Activated CD4-positive, alpha-beta memory T cell treated with anti-CD3 and anti-CD28 coated beads, Interleukin-2, amount 10 ng/mL, durations not matched to agents 7 days and 5 days (primary cell): Measurements from ENCODE around the gene LCLAT1. TPM values are rescaled to one million over a fixed set of nuclear protein-coding genes. Genes with fewer than 3 reads are reported as not detected.

Source experiments
- CTCF ChIA-PET: fragments of 350-600 bp; sonication (Branson Sonifier 250); formaldehyde crosslinking; loops from one replicate; lab custom pipeline; 2021; ENCODE audit warnings: antibody characterized with exemption, inconsistent platforms; lab: Charles Lee
- POLR2A ChIA-PET: fragments of 350-600 bp; sonication (Branson Sonifier 250); formaldehyde crosslinking; loops from one replicate; lab custom pipeline; 2021; ENCODE audit warnings: antibody characterized with exemption; lab: Charles Lee
- DNase-seq: peaks from one replicate; pipeline ENCODE4 v3.0.0-alpha.2; 2020
- H3K27ac Mint-ChIP-seq: one replicate; pipeline ENCODE4 v1.8.0; 2021; ENCODE audit warnings: mild to moderate bottlenecking, mixed read lengths
- H3K27me3 Mint-ChIP-seq: one replicate; pipeline ENCODE4 v1.8.0; 2021; ENCODE audit warnings: mixed read lengths
- H3K36me3 Mint-ChIP-seq: one replicate; pipeline ENCODE4 v1.8.0; 2021; ENCODE audit warnings: low read depth, mixed read lengths
- H3K4me1 Mint-ChIP-seq: one replicate; pipeline ENCODE4 v1.8.0; 2021; ENCODE audit warnings: mixed read lengths
- H3K4me3 Mint-ChIP-seq: one replicate; pipeline ENCODE4 v1.8.0; 2021; ENCODE audit warnings: mild to moderate bottlenecking, mixed read lengths
- H3K9me3 Mint-ChIP-seq: one replicate; pipeline ENCODE4 v1.8.0; 2021; ENCODE audit warnings: mixed read lengths
- total RNA-seq, 2 experiments: library from RNA; stranded (reverse); gene quantifications; one replicate each; pipeline ENCODE4 v1.2.3, GENCODE V29; 2021

The LCLAT1 gene
- total RNA-seq, 2 experiments from 2014 or later = 17.0 to 17.6 TPM

DNA sequence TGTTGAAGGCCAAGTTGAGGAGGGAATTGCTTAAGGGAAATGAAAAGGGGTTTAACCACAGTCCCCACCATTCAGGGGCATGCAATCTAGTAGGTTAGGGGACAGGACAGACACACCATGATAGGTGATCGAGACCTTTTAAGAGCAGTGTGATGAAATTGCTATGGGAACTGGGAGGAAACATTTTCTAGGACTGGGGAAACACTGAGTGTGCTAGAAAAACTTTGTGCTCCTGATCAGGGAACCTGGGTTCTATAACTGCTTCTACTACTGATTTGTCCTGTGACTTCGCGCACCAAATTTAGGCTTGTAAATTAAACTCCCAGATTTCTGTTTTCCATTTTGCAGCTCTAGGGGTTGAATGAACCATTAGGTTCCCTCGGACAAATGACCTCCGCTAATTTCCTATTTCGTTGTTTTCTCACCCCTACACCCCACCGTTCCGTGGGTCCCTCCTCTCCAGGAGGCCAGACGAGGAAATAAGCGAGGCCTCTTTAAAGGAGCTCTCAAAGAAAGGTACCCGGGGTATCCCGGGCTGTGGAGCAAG is 371 bp upstream of the LCLAT1 start:
- POLR2A ChIA-PET = interaction anchor here (0.6 to 4.0 kb wide), 16 partner anchors 9 to 300 kb away, joined by 3 to 44 read pairs (median 6); partner anchors contain the start of genes LBH and YPEL5
- H3K36me3 Mint-ChIP-seq = peaks cover 3% of the 10 kb centered on the region
- DNase-seq = no peak

GRCh38 chr2:30448308-30448707 is 1.3 kb downstream of the LCLAT1 start:
- H3K27me3 Mint-ChIP-seq = no peaks in the 10 kb centered on the region
- peaks cover 22% of the 10 kb centered on the region for H3K4me1 Mint-ChIP-seq
- POLR2A ChIA-PET = interaction anchor here (1.1 to 4.0 kb wide), 9 partner anchors 8 to 302 kb away, joined by 3 to 44 read pairs (median 14); partner anchors contain the start of genes LBH and YPEL5
- peaks cover 3% of the 10 kb centered on the region for H3K36me3 Mint-ChIP-seq
- no peak overlapping the region for H3K27ac Mint-ChIP-seq
- CTCF ChIA-PET = interaction anchor here (0.7 to 2.7 kb wide), 10 partner anchors 12 to 301 kb away, joined by 3 to 8 read pairs (median 3); partner anchors contain the start of gene YPEL5
- DNase-seq = no peak
- no peaks in the 10 kb centered on the region for H3K9me3 Mint-ChIP-seq
- peak overlapping the region; percentile 92 for H3K4me3 Mint-ChIP-seq

More for the DNA sequence above, 371 bp upstream of the LCLAT1 start:
- H3K4me3 Mint-ChIP-seq = peak overlapping the region; percentile 92
- H3K4me1 Mint-ChIP-seq = peaks cover 22% of the 10 kb centered on the region
- peak overlapping the region; percentile 88 for H3K27ac Mint-ChIP-seq
- no peaks in the 10 kb centered on the region for H3K9me3 Mint-ChIP-seq
- no peaks in the 10 kb centered on the region for H3K27me3 Mint-ChIP-seq
- CTCF ChIA-PET = interaction anchor here (0.6 to 2.7 kb wide), 10 partner anchors 15 to 282 kb away, joined by 3 to 9 read pairs (median 4); no protein-coding TSS in a partner anchor

GRCh38 chr2:30448866-30449265 is 1.8 kb downstream of the LCLAT1 start:
- H3K27ac Mint-ChIP-seq = no peak overlapping the region
- H3K27me3 Mint-ChIP-seq = no peaks in the 10 kb centered on the region
- CTCF ChIA-PET = interaction anchor here (1.1 to 2.0 kb wide), 2 partner anchors 15 to 214 kb away, joined by 3 to 7 read pairs; no protein-coding TSS in a partner anchor
- H3K4me3 Mint-ChIP-seq = peak overlapping the region; percentile 92
- POLR2A ChIA-PET = interaction anchor here (2.6 to 4.0 kb wide), 3 partner anchors 12 to 217 kb away, joined by 11 to 44 read pairs (median 14); partner anchors contain the start of gene LBH
- no peak for DNase-seq
- H3K4me1 Mint-ChIP-seq = peaks cover 22% of the 10 kb centered on the region
- H3K9me3 Mint-ChIP-seq = no peaks in the 10 kb centered on the region
- H3K36me3 Mint-ChIP-seq = peaks cover 3% of the 10 kb centered on the region

DNA sequence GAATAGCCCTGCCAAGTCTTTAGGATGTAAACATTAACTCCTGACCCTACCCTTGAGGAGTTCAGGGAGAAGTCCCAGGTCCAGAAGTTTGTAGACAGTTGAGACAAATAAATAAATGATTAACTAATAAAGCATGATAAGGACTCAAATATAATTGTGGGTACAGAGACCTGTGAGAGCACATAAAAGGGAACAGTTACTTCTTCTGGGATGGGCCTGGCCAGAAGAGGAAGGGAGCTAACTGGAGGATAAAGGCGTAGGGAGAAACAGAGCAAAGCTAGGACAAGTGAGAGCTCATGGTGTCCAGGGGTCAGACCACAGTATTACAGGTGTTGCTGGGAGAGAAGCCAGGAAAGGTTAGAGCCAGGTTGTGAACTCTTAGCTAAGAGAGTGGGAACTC is 3.0 kb downstream of the LCLAT1 start:
- Mint-ChIP-seq H3K36me3 (peaks cover 3% of the 10 kb centered on the region), H3K27ac (no peak overlapping the region), H3K27me3 (no peaks in the 10 kb centered on the region), H3K9me3 (no peaks in the 10 kb centered on the region), H3K4me1 (peaks cover 22% of the 10 kb centered on the region), H3K4me3 (no peak overlapping the region)
- no peak for DNase-seq
- ChIA-PET POLR2A (no interaction called here), CTCF (interaction anchor here (0.7 to 0.8 kb wide), 2 partner anchors 285 to 292 kb away, joined by 3 to 4 read pairs; no protein-coding TSS in a partner anchor)

DNA sequence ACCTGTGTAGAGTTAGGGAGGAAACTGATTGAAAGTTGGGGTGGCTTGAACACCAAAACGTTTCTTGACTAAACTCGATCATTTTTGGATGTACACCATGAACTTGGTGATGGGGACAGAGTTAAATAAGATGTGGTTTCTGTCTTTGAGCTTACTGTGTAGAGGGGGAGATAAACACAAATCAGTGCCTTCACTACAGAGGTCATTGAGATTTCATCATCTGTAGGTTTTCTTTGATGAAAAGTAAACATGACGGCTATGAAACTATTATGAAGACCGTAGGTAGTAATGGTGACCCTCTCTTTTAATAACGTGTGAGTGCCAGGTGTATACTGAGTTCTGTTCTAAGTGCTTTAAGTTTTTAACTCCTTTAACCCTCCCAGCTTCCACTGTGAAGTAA is 6.5 kb downstream of the LCLAT1 start:
- no peaks in the 10 kb centered on the region for H3K27me3 Mint-ChIP-seq
- ChIA-PET POLR2A (no interaction called here), CTCF (interaction anchor here (1.1 kb wide), 1 partner anchor 89 kb away, joined by 3 read pairs; no protein-coding TSS in a partner anchor)
- peaks cover 3% of the 10 kb centered on the region for H3K36me3 Mint-ChIP-seq
- no peaks in the 10 kb centered on the region for H3K9me3 Mint-ChIP-seq
- peaks cover 10% of the 10 kb centered on the region for H3K4me1 Mint-ChIP-seq
- H3K27ac Mint-ChIP-seq = no peak overlapping the region
- DNase-seq = no peak
- no peak overlapping the region for H3K4me3 Mint-ChIP-seq

DNA sequence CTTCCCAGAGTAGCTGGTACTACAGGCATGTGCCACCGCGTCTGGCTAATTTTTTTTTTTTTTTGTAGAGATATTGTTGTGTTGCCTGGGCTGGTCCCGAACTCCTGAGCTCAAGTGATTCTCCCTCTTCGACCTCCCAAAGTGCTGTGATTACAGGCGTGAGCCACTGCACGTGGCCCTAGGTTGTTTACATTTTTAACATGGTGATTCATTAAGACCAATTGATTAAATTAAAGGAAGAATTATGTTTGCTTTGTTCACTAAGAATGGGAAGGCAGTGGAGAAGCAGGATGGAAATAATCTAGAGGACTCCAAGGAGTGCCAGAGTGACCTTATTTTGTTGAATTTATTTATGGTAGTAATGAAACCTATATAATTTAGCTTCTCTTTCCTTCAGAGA is 7.5 kb downstream of the LCLAT1 start:
- peaks cover 6% of the 10 kb centered on the region for H3K36me3 Mint-ChIP-seq
- H3K27ac Mint-ChIP-seq = no peak overlapping the region
- H3K4me1 Mint-ChIP-seq = peaks cover 6% of the 10 kb centered on the region
- no peaks in the 10 kb centered on the region for H3K27me3 Mint-ChIP-seq
- no peaks in the 10 kb centered on the region for H3K9me3 Mint-ChIP-seq
- POLR2A ChIA-PET = no interaction called here
- CTCF ChIA-PET = no interaction called here
- no peak overlapping the region for H3K4me3 Mint-ChIP-seq
- no peak for DNase-seq

DNA sequence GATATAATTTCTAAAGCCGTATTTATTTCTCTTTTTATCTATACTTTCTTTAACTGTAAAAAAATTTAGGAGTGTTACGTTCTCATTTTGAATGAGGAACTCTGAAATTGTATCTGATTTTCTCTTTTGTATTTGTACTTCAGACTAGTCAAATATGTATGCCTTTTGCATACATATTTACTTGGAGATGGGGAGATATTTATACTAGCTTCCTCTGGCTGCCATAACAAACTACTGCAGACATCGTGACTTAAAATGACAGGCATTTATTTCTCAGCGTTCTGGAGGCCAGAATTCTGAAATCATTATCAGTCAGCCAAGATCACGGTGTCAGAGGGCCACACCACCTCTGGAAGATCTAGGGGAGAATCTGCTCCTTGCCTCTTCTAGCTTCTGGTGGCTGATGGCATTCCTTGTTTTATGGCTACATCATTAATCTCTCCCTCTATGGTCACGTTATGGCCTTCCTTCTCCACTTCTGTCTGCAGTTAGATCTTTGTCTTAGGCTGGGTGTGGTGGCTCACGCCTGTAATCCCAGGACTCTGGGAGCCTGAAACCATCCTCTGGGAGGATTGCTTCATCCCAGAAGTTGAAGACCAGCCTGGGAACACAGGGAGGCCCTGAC is 8.2 kb downstream of the LCLAT1 start:
- ChIA-PET POLR2A (no interaction called here), CTCF (no interaction called here)
- H3K4me1 Mint-ChIP-seq = peaks cover 6% of the 10 kb centered on the region
- no peaks in the 10 kb centered on the region for H3K27me3 Mint-ChIP-seq
- peaks cover 10% of the 10 kb centered on the region for H3K36me3 Mint-ChIP-seq
- DNase-seq = no peak
- H3K9me3 Mint-ChIP-seq = no peaks in the 10 kb centered on the region
- no peak overlapping the region for H3K4me3 Mint-ChIP-seq
- no peak overlapping the region for H3K27ac Mint-ChIP-seq

DNA sequence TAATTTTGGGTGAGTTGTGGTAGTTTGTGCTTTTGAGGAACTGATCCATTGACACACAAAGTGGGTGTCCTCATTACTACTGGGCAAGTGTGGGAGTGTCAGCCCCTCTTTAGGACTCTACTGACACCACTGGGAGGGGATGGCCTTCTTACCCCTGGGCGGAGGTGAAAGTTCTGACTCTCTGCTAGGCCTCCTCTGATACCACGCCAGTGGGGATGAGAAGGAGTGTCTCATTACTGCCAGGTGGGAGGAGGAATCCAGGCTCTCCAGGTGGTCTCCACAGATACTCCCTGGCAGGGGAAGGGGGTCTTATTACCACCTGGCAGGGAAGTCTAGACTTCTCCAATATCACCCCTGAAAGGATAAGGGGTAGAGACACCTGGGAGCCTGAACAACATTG is 9.1 kb downstream of the LCLAT1 start:
- H3K4me3 Mint-ChIP-seq = no peak overlapping the region
- H3K36me3 Mint-ChIP-seq = peaks cover 12% of the 10 kb centered on the region
- H3K4me1 Mint-ChIP-seq = peaks cover 6% of the 10 kb centered on the region
- no peaks in the 10 kb centered on the region for H3K9me3 Mint-ChIP-seq
- POLR2A ChIA-PET = interaction anchor here (1.3 kb wide), 1 partner anchor 9 kb away, joined by 4 read pairs; the partner anchor contains the start of gene LCLAT1
- H3K27ac Mint-ChIP-seq = no peak overlapping the region
- no peak for DNase-seq
- no peaks in the 10 kb centered on the region for H3K27me3 Mint-ChIP-seq
- CTCF ChIA-PET = interaction anchor here (0.5 kb wide), 1 partner anchor 229 kb away, joined by 3 read pairs; no protein-coding TSS in a partner anchor

- Mint-ChIP-seq H3K4me3 (no peak overlapping the region), H3K27me3 (no peaks in the 10 kb centered on the region), H3K9me3 (no peaks in the 10 kb centered on the region), H3K27ac (no peak overlapping the region), H3K4me1 (peaks cover 6% of the 10 kb centered on the region), H3K36me3 (peaks cover 15% of the 10 kb centered on the region)
- DNase-seq = no peak
- ChIA-PET POLR2A (interaction anchor here (1.3 kb wide), 1 partner anchor 9 kb away, joined by 4 read pairs; the partner anchor contains the start of gene LCLAT1), CTCF (interaction anchor here (0.5 kb wide), 1 partner anchor 230 kb away, joined by 3 read pairs; no protein-coding TSS in a partner anchor)
Measured at GRCh38 chr2:30456579-30456978, 9.5 kb downstream of the LCLAT1 start.

DNA sequence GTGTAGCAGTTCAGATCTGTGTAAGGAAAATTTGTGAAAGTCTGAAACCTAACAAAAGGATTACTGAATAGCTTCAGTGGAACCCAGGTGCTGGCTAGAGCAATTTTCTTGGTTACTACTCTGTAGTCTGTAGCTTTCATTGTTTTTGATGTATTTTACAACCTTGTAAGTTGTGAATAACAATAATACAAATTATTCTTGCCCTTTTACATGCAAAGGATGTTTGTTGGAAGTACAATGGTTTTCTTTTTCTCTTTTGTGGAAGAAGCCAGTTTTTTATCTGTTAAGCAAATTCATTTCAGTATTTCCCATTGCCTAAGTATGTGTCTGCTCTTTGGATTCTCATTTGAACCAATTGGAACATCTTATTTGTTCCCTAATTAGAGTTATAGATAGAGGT is 10.2 kb downstream of the LCLAT1 start:
- H3K9me3 Mint-ChIP-seq = no peaks in the 10 kb centered on the region
- peaks cover 6% of the 10 kb centered on the region for H3K4me1 Mint-ChIP-seq
- H3K4me3 Mint-ChIP-seq = no peak overlapping the region
- no peak for DNase-seq
- POLR2A ChIA-PET = interaction anchor here (1.3 kb wide), 1 partner anchor 10 kb away, joined by 4 read pairs; the partner anchor contains the start of gene LCLAT1
- H3K36me3 Mint-ChIP-seq = peaks cover 20% of the 10 kb centered on the region
- H3K27me3 Mint-ChIP-seq = no peaks in the 10 kb centered on the region
- CTCF ChIA-PET = no interaction called here
- H3K27ac Mint-ChIP-seq = no peak overlapping the region

DNA sequence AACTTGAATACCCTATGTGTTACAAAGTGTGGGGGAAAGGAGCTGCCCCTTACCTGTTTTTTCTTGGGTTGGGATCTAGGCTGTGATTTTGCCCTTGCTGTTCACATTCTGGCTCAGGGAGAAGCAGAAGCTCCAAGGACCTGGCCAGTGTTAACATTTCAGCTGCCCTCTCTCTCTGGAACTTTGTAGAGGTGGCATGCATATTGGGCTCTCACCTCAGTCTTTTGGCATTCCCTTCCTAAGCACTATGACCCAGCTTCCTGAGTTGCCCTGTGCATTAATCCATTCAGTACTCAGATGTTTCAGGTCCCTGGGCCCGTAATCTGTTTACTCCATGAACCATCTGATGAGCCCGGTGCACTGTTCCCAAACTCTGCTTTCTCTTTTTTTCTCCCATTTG is 12.1 kb downstream of the LCLAT1 start:
- H3K27ac Mint-ChIP-seq = no peak overlapping the region
- H3K4me3 Mint-ChIP-seq = no peak overlapping the region
- H3K9me3 Mint-ChIP-seq = no peaks in the 10 kb centered on the region
- H3K4me1 Mint-ChIP-seq = peaks cover 6% of the 10 kb centered on the region
- DNase-seq = no peak
- ChIA-PET CTCF (no interaction called here), POLR2A (interaction anchor here (1.1 kb wide), 1 partner anchor 251 kb away, joined by 3 read pairs; no protein-coding TSS in a partner anchor)
- H3K36me3 Mint-ChIP-seq = peaks cover 23% of the 10 kb centered on the region
- no peaks in the 10 kb centered on the region for H3K27me3 Mint-ChIP-seq

DNA sequence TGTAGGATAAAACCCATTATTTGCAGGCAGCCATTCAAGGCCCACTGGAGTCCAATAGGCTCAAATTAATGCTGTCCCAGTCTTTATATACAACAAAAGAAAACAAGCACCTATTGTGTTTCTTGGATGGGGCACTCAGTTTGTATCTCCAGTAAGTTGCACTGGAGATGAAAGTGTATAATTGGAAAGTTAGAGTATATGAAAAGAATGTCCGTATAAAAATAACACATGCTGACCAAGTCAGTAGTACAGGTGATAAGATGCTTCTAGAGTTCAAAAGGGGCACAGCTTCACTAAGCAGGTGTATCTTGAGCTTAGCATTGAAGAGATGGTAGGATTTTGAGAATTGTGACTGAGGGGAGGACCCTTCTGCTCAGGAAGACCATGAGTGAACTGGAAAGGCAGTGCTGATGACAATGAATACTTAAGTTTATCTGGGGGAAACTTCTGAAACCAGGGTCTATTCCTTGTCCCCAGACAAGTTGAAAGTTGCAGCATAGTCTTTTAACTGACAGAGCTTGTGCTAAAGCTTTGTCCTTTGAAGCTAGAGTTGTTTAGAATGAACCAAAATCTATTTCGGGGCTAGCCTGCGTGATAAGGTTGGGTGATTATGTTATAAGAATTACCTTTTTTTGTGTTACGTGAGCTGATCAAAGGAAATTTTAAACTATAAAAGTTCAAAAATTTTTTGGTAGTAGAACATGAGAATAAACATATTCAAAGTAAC is 15.2 kb downstream of the LCLAT1 start:
- Mint-ChIP-seq H3K36me3 (peaks cover 29% of the 10 kb centered on the region), H3K27me3 (no peaks in the 10 kb centered on the region), H3K4me3 (no peak overlapping the region), H3K9me3 (no peaks in the 10 kb centered on the region), H3K4me1 (peaks cover 6% of the 10 kb centered on the region), H3K27ac (no peak overlapping the region)
- DNase-seq = no peak
- POLR2A ChIA-PET = no interaction called here
- CTCF ChIA-PET = interaction anchor here (0.7 to 0.8 kb wide), 2 partner anchors 250 to 297 kb away, joined by 3 read pairs; no protein-coding TSS in a partner anchor
